Neural crest cell (in vitro differentiated cells): ENCODE data around the gene SOCS3. TPM values are rescaled to one million over a fixed set of nuclear protein-coding genes. Genes with fewer than 3 reads are reported as not detected.

ENCODE experiments used
- DNase-seq: peaks from one replicate; pipeline ENCODE4 v3.0.0; 2021; ENCODE audit warnings: low read depth, mixed read lengths, low spot score
- H3K27ac Mint-ChIP-seq: one replicate; pipeline ENCODE4 v1.8.0; 2021; ENCODE audit warnings: mild to moderate bottlenecking, mixed read lengths; ENCODE audit not compliant: unreplicated experiment
- H3K27me3 Mint-ChIP-seq: 2 replicates; pipeline ENCODE4 v1.8.0; 2021; ENCODE audit warnings: low read depth, mild to moderate bottlenecking, mixed read lengths
- H3K36me3 Mint-ChIP-seq: 2 replicates; pipeline ENCODE4 v1.8.0; 2021; ENCODE audit warnings: low read depth, mild to moderate bottlenecking, mixed read lengths
- H3K4me1 Mint-ChIP-seq: 2 replicates; pipeline ENCODE4 v1.8.0; 2021; ENCODE audit warnings: mixed read lengths
- H3K4me3 Mint-ChIP-seq: one replicate; pipeline ENCODE4 v1.8.0; 2021; ENCODE audit warnings: mild to moderate bottlenecking, mixed read lengths
- H3K9me3 Mint-ChIP-seq: 2 replicates; pipeline ENCODE4 v1.8.0; 2021; ENCODE audit warnings: mixed read lengths
- CTCF ChIP-seq: fragments of 200-600 bp; sonication (generic); conservative IDR thresholded peaks from 2 replicates; pipeline ENCODE4 v1.5.0; 2021; ENCODE audit warnings: antibody characterized with exemption, mild to moderate bottlenecking
- total RNA-seq: library from RNA; stranded (reverse); gene quantifications from 2 replicates; pipeline ENCODE4 v1.2.1, GENCODE V29; 2021

SOCS3 gene
- total RNA-seq, 1 donor from 2014 or later: 6.1 TPM

GRCh38 chr17:78376161-78376560, 16.3 kb upstream of the SOCS3 start:
- Mint-ChIP-seq H3K27me3 (no peaks in the 10 kb centered on the region), H3K4me1 (peaks cover 42% of the 10 kb centered on the region), H3K9me3 (no peaks in the 10 kb centered on the region), H3K4me3 (peak overlapping the region; percentile 61), H3K36me3 (no peaks in the 10 kb centered on the region), H3K27ac (no peak overlapping the region)
- DNase-seq: no peak
- TF ChIP-seq CTCF: no peak

DNA sequence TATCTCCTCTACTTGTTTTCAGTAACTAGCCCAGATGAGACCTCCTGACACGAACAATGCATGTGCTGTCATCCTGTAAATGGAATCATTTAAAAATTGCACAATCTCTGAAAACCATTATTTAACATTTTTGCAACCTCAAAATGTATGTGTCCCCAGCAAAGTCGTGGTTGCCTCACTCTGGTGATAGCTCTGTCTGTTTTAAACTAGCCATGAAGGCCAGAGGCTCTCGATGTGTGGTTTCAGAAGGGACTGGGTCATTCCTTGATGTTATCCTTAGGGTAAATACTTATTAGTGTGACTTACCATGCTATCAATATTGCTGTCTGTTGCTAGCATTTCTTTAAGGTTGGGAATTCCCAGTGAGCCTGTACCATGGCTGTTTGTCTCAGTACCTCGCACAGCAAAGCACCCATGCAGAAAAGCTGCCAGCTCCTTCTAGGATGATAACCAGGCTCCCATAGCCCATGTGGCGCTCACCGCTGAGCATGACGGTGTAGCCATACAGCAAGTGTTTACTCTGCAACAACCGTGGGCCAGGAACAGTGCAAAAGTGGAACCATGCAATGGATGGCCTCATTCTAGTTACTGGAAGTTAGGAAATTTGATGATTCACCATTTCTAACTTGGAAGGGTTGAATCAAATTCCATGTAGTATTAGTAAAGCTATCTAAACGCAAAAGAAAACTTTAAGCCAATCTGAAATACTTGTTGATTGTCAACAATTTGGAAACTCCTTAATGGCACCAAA, 15.7 kb upstream of the SOCS3 start:
- no peak for DNase-seq
- H3K36me3 Mint-ChIP-seq: no peaks in the 10 kb centered on the region
- H3K9me3 Mint-ChIP-seq: no peaks in the 10 kb centered on the region
- H3K4me3 Mint-ChIP-seq: peak overlapping the region; percentile 61
- TF ChIP-seq CTCF: no peak
- no peak overlapping the region for H3K27ac Mint-ChIP-seq
- peaks cover 39% of the 10 kb centered on the region for H3K4me1 Mint-ChIP-seq
- H3K27me3 Mint-ChIP-seq: no peaks in the 10 kb centered on the region

- H3K27ac Mint-ChIP-seq: peak overlapping the region; percentile 37
- peak overlapping the region; percentile 63 for H3K4me3 Mint-ChIP-seq
- TF ChIP-seq CTCF: no peak
- no peaks in the 10 kb centered on the region for H3K9me3 Mint-ChIP-seq
- H3K36me3 Mint-ChIP-seq: no peaks in the 10 kb centered on the region
- H3K27me3 Mint-ChIP-seq: no peaks in the 10 kb centered on the region
- DNase-seq: no peak
- peaks cover 40% of the 10 kb centered on the region for H3K4me1 Mint-ChIP-seq
Measured at GRCh38 chr17:78374631-78375274, 14.9 kb upstream of the SOCS3 start.

- DNase-seq: no peak
- TF ChIP-seq CTCF: no peak
- Mint-ChIP-seq H3K4me3 (peak overlapping the region; percentile 63), H3K36me3 (no peaks in the 10 kb centered on the region), H3K9me3 (no peaks in the 10 kb centered on the region), H3K27ac (peak overlapping the region; percentile 37), H3K4me1 (peaks cover 38% of the 10 kb centered on the region), H3K27me3 (no peaks in the 10 kb centered on the region)
Measured at GRCh38 chr17:78374189-78374588, 14.3 kb upstream of the SOCS3 start.

GRCh38 chr17:78372841-78373240, 13.0 kb upstream of the SOCS3 start:
- H3K27me3 Mint-ChIP-seq: no peaks in the 10 kb centered on the region
- H3K9me3 Mint-ChIP-seq: no peaks in the 10 kb centered on the region
- H3K4me1 Mint-ChIP-seq: peaks cover 38% of the 10 kb centered on the region
- no peak for DNase-seq
- peak overlapping the region; percentile 65 for H3K27ac Mint-ChIP-seq
- H3K36me3 Mint-ChIP-seq: no peaks in the 10 kb centered on the region
- peak overlapping the region; percentile 41 for H3K4me3 Mint-ChIP-seq
- TF ChIP-seq CTCF: no peak
